HG03571 (cell line): ENCODE results near the gene DPH5.
"Not testable (repeated sequence)": the region's sequence is repeated elsewhere in the genome, so short reads cannot be mapped to it uniquely, and the experiment has no call there.

Source experiments
- ATAC-seq: cut with Tn5 transposase; IDR thresholded peaks from one replicate; pipeline ENCODE4 v1.9.1; 2021; ENCODE audit not compliant: unreplicated experiment

Gene DPH5

DNA sequence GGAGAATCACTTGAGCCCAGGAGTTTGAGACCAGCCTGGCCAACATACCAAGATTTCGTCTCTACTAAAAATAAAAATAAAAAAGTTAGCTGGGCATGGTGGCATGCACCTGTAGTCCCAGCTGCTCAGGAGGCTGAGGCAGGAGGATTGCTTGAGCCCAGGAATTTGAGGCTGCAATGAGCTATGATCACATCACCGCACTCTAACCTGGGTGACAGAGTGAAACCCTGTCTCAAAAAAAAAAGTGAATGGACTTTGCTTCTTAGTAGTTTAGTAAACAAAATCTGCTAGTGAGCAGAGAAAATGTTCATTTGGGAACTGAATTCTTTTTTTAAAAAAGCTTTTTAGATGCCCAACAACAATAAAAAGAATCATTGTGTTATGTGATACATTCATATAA is 6.5 kb upstream of the DPH5 start:
- not testable (repeated sequence) for ATAC-seq

DNA sequence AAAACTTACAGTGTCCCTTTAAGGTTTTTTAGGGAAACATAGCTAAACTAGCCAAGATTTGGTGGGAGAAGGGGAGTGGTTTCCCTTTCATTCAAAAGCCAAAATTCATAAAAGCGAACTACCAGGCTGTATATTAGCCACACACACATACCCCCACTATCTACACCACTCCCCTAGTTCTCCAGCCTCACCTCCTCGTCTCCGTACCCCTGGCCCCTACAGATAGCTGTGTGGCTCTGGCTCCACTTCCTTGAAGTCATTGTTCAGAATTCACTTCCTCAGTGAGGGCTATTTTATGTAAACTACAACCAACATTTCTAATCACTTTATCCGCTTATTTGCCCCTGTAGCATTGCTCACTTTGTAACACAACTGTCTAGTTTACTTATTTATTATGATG is 5.3 kb upstream of the DPH5 start:
- no peak for ATAC-seq

DNA sequence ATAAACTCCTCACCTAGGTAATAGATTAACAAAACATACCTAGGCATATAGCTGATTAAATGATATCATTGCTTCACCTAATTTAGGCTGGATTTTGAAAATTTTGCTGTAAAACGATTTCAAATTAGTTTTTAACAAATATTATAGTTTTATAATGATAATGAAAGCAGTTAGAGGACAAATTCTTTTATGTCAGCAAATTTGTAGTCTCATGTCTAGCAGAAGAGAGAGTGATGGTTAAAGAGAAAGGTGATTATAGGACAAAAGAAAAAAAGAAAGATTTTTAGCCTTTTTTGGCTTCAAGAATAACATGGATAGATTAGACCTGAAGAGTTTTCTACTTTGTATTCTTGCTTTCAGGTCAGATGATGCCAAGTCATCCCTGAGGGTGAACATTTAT is 3.6 kb upstream of the DPH5 start:
- ATAC-seq = no peak

DNA sequence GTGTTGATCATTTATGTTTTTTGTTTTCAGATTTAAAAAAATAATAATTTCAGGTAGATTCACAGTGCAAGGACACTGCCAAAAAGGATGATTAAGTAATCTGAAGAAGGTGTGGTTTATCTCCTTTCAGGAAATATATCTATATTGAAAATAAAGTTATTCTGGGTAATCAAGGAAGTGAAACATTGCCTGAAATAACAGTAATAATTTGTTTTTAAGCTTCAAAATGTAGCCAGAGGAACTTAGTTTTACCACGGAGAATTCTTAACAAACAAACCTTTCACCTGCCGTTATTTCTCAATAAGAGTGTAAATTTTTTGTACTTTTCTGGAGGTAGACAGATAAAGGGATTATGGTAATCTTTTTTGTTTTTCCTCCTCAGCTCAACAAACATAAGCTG is 2.9 kb upstream of the DPH5 start:
- no peak for ATAC-seq

DNA sequence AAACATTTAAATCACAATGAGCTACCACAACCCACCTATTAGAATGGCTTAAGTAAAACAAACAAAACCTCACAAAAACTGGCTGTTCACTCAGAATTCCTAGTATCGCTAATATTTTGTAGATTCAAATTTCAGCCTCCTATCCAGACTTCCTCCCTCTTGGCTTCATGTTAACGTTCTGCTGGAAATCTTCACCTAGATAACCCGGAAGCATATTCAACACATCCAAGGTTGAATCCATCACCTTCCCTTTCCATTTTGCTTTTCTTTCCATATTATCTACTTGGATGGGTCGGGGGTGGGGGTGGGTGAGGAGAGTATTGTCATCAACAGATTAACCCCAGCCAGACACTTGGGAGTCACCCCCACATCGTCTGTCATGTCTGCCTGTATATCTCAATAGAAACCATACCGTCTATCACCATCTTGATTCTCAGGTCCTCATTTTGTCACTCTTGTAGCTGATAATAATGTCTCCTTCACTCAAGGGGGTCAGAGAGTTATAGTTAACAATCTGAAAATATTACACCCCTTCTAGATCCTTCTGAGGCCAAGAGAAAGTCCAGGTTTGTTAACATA is 1.7 kb upstream of the DPH5 start:
- ATAC-seq = no peak

DNA sequence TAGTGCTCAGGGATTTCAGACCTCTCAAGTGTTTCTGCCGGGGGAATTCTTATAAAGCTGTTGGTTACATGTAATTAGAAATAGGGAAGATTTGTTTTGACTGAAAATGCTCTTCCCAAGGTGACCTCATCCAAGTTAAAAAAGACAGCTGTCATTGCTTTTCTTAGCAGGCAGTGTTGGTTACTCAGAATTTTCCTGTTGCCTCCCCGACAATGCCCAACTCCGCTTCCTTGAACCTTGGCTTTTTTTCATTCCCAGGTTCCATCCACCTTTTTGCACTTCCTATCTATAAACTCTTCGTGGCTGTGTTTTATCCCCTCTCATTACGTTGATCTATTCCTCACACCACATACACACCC is 825 bp upstream of the DPH5 start:
- ATAC-seq = no peak

DNA sequence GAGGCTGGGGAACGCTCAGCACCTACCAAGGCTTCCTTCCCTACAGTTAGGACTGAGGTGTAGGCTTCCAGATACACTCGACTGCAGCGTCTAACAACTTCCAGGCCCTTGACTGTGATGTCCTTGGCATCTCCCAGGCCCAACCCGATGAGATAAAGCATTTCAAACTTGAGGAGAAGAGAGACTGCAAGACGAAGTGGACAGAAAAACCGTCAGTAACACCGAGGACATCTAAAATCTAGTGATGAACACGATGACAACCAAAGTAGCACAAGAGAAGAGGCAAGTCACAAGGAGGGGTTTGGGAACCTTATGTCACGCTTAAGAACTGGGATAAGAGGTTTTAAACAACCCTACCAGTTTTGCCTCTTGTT is 314 bp downstream of the DPH5 start:
- peak; percentile 22 for ATAC-seq

DNA sequence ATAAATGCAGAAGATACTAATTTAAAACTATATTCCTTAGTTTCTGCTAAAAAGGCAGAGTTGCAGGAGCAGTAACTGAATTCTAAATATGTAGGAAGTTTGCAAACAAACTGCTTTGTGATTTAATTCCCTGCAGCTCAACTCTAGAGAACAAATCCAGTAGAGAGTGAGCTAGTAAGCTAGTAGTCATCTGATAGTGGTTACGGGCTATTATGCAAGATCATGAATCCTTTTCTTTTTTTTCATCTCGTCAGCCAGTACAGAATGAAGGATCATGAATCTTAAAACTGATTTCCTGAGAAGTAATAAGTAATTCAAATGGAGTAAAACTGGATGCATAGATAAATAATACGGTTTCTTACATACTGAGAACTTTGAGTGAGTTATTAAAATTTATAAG is 3.3 kb downstream of the DPH5 start:
- no peak for ATAC-seq

DNA sequence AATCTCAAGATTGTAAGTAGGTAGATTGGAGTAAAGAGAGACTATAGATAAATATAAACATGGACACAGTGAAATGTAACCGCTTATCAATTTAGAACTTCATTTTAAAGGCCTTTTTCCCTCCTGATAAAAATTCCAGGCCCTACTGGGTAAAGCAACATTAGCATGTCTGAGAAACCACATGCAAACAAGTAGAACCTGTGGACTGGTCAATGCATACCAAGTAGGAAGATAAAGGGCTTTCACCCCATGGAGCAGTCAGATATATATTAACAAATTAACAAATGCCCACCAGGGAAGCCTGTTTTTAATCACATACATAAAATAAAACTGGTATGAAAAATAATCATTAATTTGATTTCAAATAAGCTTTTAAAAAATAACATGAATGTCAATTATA is 8.1 kb downstream of the DPH5 start:
- no peak for ATAC-seq

DNA sequence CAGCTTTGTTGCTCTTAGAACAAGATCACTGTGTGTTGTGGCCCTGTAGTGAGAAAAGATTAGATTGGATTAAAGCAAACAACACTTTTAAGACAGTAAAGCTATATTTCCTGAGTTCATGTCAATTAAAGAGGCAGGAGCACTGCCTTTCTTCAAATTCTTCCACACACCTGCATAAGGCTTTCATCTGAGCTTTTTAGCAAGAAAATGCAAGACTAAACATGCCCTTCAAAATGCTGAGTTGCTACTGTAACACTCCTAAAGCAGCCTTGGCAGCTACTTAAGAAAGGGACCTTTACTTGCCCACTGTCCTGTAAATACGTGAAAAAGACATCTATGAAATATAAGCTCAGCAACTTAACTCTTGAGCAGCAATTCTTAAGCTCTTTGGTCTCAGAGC is 11.8 kb downstream of the DPH5 start:
- no peak for ATAC-seq

DNA sequence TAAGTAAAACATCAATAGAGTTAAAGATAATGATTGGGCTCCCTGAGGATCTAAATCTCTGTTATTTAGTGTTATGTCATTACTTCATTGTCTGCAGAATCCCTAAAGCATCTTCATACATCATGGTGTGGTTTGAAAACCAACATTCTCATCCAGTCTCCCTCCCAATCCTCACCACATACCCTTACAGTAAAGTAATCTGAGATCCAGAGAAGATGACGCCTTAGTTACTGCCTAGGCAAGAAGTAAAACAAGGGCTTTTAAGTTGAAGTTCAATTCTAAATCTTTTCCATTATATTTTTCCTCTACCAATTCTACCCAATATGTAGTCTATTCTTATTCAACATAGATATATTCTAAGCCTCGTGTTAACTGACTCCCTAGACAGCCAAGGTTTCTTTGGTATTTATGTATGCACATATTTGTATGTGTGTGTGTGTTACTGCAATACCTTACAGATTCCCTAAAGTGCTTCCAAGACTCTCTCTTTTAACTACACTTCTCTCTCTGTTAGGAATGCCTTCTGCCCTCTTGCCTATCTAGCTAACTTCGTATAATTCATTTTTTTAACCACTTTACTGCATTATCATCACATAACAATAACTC is 17.3 kb downstream of the DPH5 start:
- no peak for ATAC-seq

DNA sequence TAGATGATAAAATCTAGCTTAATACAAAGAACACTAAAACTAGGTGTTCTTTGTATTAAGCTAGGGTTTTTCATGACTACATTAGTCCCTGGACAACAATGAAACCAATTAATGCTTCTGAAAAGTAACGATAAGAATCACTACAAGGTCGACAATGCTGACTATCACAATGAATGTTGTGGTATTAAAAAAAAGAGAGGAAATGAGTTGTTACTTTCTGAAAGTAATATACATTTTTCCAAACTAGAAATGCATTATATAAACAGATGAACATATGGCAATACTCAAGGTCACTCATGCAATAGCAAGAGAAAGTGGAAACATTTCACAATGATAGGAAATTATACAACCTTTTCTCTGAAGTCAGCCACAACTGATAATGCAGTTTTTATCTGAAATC is 19.0 kb downstream of the DPH5 start:
- ATAC-seq = no peak

DNA sequence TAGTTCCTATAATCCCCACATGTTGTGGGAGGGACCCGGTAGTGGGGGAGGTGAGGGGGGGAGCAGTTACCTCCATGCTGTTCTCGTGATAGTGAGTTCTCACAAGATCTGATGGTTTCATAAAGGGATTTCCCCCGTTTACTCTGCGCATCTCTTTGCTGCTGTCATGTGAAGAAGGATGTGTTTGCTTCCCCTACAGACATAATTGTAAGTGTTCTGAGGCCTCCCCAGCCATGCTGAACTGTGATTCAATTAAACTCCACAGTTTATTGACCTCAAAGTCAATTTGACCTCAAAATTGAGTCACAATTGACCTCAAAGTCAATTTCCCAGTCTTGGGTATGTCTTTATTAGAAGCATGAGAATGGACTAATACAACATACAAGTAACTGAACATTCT is 19.7 kb downstream of the DPH5 start:
- no peak for ATAC-seq

DNA sequence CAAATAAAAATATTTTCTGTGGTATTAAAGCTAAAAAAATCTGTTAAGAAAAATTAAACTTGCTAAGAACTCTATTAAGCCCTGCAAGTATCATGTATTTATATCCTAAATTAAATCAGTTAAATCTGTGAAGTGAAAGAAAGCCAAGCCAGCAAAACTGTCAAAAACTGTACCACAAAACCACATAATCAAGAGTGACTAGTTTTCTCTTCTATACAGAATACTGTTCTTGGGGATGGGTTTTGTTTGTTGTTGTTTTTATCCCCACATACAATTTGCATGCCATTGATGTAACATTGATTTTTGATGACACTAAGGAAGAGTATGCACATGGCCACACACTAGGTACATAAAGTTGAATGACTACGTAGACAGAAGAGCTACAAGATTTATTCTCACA is 20.4 kb downstream of the DPH5 start:
- no peak for ATAC-seq

DNA sequence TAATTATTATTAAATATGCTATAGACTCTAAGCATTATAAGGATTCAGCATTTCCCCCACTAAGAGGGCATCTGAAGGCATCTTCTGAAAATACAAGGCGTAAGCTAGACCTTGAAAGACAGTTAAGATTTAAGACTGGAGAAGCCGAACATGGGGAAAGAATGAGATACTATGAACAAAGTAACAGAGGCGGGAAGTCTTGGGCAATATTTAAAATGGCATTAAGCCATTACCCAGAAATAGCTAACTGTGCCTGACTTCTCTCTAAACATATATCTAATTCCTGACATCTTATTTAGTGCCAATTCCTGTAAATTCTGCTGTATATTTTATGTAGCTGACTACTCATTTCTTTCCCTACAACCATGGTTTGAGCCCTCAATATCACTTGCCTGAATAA is 20.9 kb downstream of the DPH5 start:
- ATAC-seq = no peak

DNA sequence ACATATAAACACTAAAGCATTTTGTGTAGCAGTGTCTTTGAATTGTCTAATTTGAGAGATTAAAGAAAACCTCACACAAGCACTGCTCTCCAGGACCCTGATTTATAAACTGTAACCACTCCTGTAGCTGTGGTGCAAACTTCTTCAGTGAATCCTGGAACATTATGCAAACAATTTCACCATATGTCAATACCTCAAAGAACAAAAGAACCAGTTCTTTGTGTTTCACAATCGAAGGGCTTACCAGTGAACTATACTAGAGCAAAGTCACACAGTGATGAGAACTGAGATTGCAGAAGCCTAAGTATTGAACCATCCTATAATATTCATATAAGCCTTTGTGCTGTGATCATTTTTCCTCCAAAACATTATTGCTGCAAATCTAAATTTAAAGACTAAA is 21.5 kb downstream of the DPH5 start:
- ATAC-seq = no peak

DNA sequence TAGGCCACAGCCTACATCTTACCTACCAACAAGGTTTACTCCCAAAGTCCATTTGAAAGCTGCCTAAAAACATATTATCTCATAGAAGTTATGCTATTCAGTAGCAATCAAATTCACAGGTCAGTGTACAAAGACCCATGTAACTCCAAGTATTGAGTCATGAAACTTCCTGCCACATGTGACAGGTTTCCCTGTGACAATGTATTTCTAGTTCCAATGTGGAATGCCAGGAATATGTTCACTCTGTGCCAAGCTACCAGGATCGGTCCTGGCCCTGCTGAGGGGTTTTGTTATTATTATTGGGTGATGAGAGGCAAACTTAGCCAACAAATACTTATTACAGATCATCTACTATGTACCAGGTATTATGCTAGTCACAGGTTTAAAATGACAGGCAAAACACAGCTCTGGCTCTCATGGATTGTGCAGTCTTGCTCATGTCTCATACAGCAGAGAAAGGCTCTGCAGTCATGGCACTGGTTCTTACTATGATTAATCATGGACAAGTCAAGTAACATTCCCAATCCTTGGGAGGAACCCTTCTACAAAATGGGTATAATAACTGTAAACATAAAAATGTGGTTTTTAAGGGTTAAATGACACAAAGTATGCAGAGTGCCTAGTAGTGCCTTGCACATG is 22.5 kb downstream of the DPH5 start:
- no peak for ATAC-seq

DNA sequence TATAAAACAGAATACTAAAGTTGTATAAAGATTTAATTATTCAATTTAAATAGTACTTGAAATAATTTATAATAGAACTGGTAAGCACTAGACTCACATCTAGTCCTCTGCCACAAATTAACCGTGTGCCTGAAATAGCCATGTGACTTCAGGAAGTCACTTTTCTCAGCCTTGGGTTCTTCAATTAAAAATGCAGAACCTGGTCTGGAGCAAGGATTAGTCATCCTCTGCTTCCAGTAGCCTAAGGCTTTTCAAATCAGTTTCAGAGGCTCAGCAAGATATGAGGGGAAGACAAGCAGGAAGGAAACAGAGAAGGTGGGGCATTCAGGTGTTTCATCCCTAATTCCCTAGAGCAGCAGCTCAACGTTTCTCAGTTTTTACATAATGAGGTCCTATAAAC is 23.0 kb downstream of the DPH5 start:
- no peak for ATAC-seq

DNA sequence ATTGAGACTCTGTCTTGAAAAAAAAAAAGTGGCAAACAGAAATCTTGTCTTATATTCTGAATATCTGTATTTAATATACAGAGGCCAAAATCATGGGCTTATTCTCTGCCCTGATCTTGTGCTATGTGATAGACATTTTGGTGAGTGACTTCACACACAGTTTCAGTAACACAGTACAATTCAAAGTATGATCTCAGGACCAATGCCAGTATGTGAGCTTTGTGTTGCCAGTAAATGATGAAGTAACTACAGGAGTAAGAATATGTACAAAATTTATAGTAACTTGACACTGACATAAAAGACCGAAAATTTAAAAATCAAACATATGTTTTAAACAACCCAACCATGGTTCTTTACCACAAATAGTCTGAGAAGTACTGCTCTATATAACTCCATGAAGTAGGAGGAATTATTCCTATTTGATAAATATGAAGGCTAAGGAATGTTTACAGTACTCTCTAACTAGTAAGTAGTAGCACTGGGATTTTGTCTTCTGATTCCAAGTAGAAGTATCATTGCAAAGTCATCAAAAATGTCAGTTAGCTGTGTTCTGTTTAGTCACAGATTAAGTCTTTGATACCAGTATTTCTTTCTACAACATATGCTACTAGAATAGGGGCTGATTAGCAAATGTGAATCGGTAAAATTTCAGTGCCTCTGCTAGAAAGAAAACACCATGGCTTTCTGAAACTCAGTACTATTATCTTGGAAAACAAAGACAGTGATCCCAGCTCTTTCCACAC is 25.3 kb downstream of the DPH5 start:
- no peak for ATAC-seq

DNA sequence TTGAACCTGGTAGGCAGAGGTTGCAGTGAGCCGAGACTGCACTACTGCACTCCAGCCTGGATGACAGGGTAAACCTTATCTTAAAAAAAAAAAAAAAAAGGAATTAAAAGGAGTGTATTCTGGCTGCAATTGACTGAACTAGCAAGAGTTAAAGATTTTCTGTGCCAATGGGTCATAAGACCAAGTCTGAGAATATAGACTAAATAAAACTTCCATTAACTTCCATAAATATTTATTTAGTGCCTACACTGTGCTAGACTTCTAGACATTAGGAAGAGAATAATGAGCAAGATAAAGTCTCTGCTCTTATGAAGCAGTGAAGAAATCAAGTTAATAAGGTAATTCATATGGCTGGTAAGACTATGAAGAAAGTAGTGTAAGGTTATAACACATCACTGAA is 27.2 kb downstream of the DPH5 start:
- no peak for ATAC-seq

DNA sequence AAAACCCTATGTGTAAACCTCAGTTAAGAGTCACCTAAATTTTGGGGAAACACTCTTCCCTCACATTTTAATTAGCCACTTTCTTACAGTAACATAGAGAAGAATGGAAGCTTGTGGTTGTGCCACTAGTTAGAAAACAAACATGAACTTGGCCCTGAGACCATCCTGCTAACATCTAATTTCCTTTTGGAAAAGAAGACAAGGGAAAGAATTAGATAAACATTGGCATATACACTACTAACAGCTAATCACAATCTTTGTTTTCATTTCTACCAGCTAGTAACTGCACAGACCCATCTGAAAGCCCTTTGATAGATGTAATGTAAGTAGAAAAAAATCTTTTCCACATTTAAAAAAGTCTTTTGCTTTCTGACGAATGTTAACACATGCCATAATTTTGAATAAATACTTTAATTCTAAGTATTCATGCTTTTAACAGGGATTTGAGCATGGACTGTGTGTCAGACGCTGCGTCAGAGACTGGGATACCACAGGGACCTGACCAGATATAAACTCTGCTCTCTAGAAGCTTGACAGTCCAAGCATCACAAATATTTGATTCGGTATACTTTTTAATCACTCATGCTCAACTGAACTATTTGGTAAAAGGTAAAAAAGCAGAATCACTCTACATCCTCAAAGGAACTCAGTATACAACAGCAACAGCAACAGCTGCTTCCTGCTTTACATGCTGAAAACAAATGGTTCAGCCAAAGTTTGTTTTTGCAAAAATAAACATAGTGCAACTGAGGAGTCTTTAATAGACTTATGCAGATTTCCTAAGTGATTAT is 30.2 kb downstream of the DPH5 start:
- ATAC-seq = no peak
